ENCODE results near the gene DDX46. TPM values are rescaled to one million over a fixed set of nuclear protein-coding genes. Genes with fewer than 3 reads are reported as not detected.
A peak's percentile ranks its signal among the peaks of the same experiment; 100 is the strongest.

The DDX46 gene
- polyA plus RNA-seq, 2 of the 4 experiments (the other 2 are of a cell fraction), result 104 TPM

DNA sequence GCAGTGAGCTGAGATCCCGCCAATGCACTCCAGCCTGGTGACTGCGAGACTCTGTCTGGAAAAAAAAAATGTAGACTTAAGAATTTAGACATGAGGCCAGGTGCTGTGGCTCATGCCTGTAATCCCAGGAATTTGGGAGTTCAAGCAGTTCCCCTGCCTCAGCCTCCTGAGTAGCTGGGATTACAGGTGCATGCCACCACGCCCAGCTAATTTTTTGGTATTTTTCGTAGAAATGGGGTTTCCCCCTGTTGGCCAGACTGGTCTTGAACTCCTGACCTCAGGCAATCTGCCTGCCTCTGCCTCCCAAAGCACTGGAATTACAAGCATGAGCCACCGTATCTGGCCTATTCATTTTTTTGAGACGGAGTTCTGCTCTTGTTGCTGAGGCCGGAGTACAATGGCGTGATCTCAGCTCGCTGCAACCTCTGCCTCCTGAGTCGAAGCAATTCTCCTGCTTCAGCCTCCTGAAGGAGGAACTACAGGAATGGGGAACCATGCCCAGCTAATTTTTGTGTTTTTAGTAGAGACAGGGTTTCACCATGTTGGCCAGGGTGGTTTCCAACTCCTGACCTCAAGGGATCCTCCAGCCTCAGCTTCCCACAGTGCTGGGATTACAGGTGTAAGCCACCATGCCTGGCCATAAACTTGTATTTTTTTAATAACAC, 14.0 kb downstream of the DDX46 start:
- 93% methylated on average over 10 of the region's 10 CpGs for whole genome bisulfite sequencing (ENCODE audit: missing lambda C conversion rate)
- no peak for DNase-seq (ENCODE audit: low read depth in 1 of 2, low spot score in 1 of 2)
- Histone ChIP-seq H3K4me1 (0 out of 3 replicates have a peak, but pooled peaks cover 5% of the 10 kb centered on the region), H3K4me2 (no peak overlapping the region), H3K4me3 (no peak overlapping the region), H3K9me3 (no peaks in the 10 kb centered on the region), H3K27ac (no peak overlapping the region)
- no peak for ATAC-seq
- ChIA-PET POLR2A (interaction anchor here (0.6 kb wide), 1 partner anchor 15 kb away, joined by 3 read pairs; no protein-coding TSS in a partner anchor), CTCF (interaction anchor here (0.6 to 1.8 kb wide), 5 partner anchors 11 to 132 kb away, joined by 3 to 4 read pairs (median 3); partner anchors contain the start of genes DDX46 and PCBD2)
- FAIRE-seq, result no peak
- TF ChIP-seq CBX2 (IDR thresholded peaks at IDR 0.05; ENCODE audit: borderline replicate concordance, low read depth) (no peak), TP53 (CRISPR knock-in tag; IDR thresholded peaks at IDR 0.05) (no peak), RNF2 (IDR thresholded peaks at IDR 0.05; ENCODE audit: borderline replicate concordance, low read depth) (no peak), RARB (CRISPR knock-in tag; IDR thresholded peaks at IDR 0.05) (no peak), POLR2AphosphoS2 (conservative IDR thresholded peaks at IDR 0.05; ENCODE audit: low read length) (no peak), PHF8 (IDR thresholded peaks at IDR 0.05; ENCODE audit: borderline replicate concordance, low read depth) (no peak), HOXB13 (CRISPR knock-in tag; IDR thresholded peaks at IDR 0.05; ENCODE audit: low read depth) (no peak)
- TF ChIP-seq, protein P1, sequence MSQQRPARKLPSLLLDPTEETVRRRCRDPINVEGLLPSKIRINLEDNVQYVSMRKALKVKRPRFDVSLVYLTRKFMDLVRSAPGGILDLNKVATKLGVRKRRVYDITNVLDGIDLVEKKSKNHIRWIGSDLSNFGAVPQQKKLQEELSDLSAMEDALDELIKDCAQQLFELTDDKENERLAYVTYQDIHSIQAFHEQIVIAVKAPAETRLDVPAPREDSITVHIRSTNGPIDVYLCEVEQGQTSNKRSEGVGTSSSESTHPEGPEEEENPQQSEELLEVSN (IDR thresholded peaks at IDR 0.05; ENCODE audit: borderline replicate concordance, low read depth), result no peak
- TF ChIP-seq, protein P2, sequence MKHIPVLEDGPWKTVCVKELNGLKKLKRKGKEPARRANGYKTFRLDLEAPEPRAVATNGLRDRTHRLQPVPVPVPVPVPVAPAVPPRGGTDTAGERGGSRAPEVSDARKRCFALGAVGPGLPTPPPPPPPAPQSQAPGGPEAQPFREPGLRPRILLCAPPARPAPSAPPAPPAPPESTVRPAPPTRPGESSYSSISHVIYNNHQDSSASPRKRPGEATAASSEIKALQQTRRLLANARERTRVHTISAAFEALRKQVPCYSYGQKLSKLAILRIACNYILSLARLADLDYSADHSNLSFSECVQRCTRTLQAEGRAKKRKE (CRISPR knock-in tag; IDR thresholded peaks at IDR 0.05; ENCODE audit: low read depth), result no peak
- TF ChIP-seq, protein P3, sequence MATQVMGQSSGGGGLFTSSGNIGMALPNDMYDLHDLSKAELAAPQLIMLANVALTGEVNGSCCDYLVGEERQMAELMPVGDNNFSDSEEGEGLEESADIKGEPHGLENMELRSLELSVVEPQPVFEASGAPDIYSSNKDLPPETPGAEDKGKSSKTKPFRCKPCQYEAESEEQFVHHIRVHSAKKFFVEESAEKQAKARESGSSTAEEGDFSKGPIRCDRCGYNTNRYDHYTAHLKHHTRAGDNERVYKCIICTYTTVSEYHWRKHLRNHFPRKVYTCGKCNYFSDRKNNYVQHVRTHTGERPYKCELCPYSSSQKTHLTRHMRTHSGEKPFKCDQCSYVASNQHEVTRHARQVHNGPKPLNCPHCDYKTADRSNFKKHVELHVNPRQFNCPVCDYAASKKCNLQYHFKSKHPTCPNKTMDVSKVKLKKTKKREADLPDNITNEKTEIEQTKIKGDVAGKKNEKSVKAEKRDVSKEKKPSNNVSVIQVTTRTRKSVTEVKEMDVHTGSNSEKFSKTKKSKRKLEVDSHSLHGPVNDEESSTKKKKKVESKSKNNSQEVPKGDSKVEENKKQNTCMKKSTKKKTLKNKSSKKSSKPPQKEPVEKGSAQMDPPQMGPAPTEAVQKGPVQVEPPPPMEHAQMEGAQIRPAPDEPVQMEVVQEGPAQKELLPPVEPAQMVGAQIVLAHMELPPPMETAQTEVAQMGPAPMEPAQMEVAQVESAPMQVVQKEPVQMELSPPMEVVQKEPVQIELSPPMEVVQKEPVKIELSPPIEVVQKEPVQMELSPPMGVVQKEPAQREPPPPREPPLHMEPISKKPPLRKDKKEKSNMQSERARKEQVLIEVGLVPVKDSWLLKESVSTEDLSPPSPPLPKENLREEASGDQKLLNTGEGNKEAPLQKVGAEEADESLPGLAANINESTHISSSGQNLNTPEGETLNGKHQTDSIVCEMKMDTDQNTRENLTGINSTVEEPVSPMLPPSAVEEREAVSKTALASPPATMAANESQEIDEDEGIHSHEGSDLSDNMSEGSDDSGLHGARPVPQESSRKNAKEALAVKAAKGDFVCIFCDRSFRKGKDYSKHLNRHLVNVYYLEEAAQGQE (IDR thresholded peaks at IDR 0.05), result no peak

DNA sequence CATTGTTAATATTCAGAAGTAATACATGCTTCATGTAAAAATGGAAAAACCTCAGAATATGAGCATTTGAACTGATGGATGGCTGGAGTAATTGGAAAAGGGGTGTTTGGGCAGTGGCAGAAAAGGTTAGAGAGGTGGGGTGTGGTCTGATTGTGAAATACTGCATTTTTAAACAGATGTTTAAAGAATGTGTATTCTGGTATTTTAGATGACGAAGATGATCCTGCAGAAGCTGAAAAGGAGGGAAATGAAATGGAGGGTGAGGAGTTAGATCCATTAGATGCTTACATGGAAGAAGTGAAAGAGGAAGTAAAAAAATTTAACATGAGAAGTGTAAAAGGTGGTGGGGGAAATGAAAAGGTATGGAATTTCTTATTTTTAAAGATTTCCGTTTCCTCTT, 18.8 kb downstream of the DDX46 start:
- no peak for TF ChIP-seq ZSCAN20 (CRISPR knock-in tag; IDR thresholded peaks at IDR 0.05)
- 0 out of 4 replicates have a peak, but pooled peaks of 1 of the 2 experiments have one; percentile 19 for TF ChIP-seq CEBPB (IDR thresholded peaks at IDR 0.05)
- no peak for TF ChIP-seq CBX8 (IDR thresholded peaks at IDR 0.05)
- no peak for TF ChIP-seq ZFP36 (IDR thresholded peaks at IDR 0.05; ENCODE audit: borderline replicate concordance, partially characterized antibody)
- ATAC-seq (no peak), FAIRE-seq (no peak), DNase-seq (ENCODE audit: low read depth in 1 of 2, low spot score in 1 of 2) (no peak)
- Histone ChIP-seq H3K4me2 (no peak overlapping the region), H3K4me3 (no peak overlapping the region), H3K27ac (no peak overlapping the region), H3K4me1 (0 out of 3 replicates have a peak, but pooled peaks cover 5% of the 10 kb centered on the region), H3K9me3 (no peaks in the 10 kb centered on the region)
- 83% methylated on average over 2 of the region's 2 CpGs for whole genome bisulfite sequencing (ENCODE audit: missing lambda C conversion rate)
- POLR2A ChIA-PET, result interaction anchor here (0.7 kb wide), 1 partner anchor 97 kb away, joined by 3 read pairs; no protein-coding TSS in a partner anchor
- CTCF ChIA-PET, result interaction anchor here (0.6 to 3.8 kb wide), 6 partner anchors 15 to 139 kb away, joined by 3 to 15 read pairs (median 4); partner anchors contain the start of gene DDX46

DNA sequence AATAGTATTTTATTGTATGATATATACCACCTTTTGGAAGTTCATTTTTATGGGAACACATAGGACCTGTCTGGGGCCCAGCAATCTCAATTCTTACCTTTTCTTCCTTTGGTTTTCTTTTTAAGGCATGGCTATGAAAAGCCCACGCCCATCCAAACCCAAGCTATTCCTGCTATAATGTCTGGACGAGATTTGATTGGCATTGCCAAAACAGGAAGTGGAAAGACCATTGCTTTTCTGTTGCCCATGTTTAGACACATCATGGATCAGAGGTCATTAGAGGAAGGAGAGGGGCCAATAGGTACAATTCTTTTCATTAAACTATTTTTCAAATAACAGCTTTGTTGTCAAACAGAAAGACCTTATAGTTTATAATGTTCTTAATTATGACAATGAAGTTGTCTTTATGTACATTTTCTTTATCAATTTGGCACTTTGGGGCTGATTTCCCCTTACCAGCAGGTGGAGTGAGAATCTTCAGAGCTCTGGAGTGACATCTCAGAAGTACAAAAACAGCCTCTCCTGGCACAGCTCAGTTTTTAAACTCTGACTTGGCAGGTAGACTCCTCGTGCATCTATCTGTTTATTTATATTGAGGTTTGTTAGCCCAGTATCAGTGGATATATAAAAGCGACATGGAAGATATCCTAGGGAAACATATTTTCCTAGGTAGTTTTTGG, 25.8 kb downstream of the DDX46 start:
- no peak overlapping the region for H3K4me3 ChIP-seq
- H3K4me1 ChIP-seq, result no peaks in the 10 kb centered on the region
- ATAC-seq (peak in 1 of 2 experiments; percentile 55; a peak in 2 of 6 replicates), DNase-seq (ENCODE audit: low read depth in 1 of 2, low spot score in 1 of 2) (peak in 1 of 2 experiments; percentile 13), FAIRE-seq (no peak)
- CTCF ChIA-PET, result interaction anchor here (0.6 to 1.3 kb wide), 7 partner anchors 9 to 121 kb away, joined by 3 to 4 read pairs (median 3); partner anchors contain the start of gene PCBD2
- 72% methylated on average over 4 of the region's 4 CpGs for WGBS (ENCODE audit: missing lambda C conversion rate)
- no peak overlapping the region for H3K4me2 ChIP-seq
- POLR2A ChIA-PET, result interaction anchor here (0.9 to 1.0 kb wide), 2 partner anchors 61 to 120 kb away, joined by 3 read pairs; partner anchors contain the start of gene C5orf24
- H3K27ac ChIP-seq, result no peak overlapping the region
- no peaks in the 10 kb centered on the region for H3K9me3 ChIP-seq
- peak in 1 of 2 experiments; percentile 18; a peak in 1 of 5 replicates for TF ChIP-seq RAD21 (conservative IDR thresholded peaks at IDR 0.05 in 1 of 2, IDR thresholded peaks at IDR 0.05 in 1 of 2)
- TF ChIP-seq RARB (CRISPR knock-in tag; IDR thresholded peaks at IDR 0.05), result no peak
- no peak for TF ChIP-seq EHMT2 (IDR thresholded peaks at IDR 0.05; ENCODE audit: low read depth)
- TF ChIP-seq ZFP36 (IDR thresholded peaks at IDR 0.05; ENCODE audit: borderline replicate concordance, partially characterized antibody), result no peak
- TF ChIP-seq, protein P4, sequence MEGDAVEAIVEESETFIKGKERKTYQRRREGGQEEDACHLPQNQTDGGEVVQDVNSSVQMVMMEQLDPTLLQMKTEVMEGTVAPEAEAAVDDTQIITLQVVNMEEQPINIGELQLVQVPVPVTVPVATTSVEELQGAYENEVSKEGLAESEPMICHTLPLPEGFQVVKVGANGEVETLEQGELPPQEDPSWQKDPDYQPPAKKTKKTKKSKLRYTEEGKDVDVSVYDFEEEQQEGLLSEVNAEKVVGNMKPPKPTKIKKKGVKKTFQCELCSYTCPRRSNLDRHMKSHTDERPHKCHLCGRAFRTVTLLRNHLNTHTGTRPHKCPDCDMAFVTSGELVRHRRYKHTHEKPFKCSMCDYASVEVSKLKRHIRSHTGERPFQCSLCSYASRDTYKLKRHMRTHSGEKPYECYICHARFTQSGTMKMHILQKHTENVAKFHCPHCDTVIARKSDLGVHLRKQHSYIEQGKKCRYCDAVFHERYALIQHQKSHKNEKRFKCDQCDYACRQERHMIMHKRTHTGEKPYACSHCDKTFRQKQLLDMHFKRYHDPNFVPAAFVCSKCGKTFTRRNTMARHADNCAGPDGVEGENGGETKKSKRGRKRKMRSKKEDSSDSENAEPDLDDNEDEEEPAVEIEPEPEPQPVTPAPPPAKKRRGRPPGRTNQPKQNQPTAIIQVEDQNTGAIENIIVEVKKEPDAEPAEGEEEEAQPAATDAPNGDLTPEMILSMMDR (IDR thresholded peaks at IDR 0.05), result peak; percentile 16; the same call in 1 of the 3 replicates
- TF ChIP-seq NFE2L2 (conservative IDR thresholded peaks at IDR 0.05; ENCODE audit: low read length), result no peak
- TF ChIP-seq SMC3 (IDR thresholded peaks at IDR 0.05), result 0 out of 3 replicates have a peak, but pooled peaks have one; percentile 17
- no peak for TF ChIP-seq BHLHE40 (IDR thresholded peaks at IDR 0.05; ENCODE audit: low read depth, low read length)
- TF ChIP-seq HEYL (CRISPR knock-in tag; IDR thresholded peaks at IDR 0.05), result no peak
- no peak for TF ChIP-seq ZNF302 (CRISPR knock-in tag; IDR thresholded peaks at IDR 0.05)
- no peak for TF ChIP-seq POLR2A (IDR thresholded peaks at IDR 0.05; ENCODE audit: low read length)
